T-helper 9 cell (primary cell): ENCODE results near the gene NEUROD1.

ENCODE experiments used
- DNase-seq: peaks from one replicate; pipeline ENCODE4 v3.0.0-alpha.2; 2020

The NEUROD1 gene

GRCh38 chr2:181632733-181633401 is 47.5 kb downstream of the NEUROD1 start:
- DNase-seq = no peak

DNA sequence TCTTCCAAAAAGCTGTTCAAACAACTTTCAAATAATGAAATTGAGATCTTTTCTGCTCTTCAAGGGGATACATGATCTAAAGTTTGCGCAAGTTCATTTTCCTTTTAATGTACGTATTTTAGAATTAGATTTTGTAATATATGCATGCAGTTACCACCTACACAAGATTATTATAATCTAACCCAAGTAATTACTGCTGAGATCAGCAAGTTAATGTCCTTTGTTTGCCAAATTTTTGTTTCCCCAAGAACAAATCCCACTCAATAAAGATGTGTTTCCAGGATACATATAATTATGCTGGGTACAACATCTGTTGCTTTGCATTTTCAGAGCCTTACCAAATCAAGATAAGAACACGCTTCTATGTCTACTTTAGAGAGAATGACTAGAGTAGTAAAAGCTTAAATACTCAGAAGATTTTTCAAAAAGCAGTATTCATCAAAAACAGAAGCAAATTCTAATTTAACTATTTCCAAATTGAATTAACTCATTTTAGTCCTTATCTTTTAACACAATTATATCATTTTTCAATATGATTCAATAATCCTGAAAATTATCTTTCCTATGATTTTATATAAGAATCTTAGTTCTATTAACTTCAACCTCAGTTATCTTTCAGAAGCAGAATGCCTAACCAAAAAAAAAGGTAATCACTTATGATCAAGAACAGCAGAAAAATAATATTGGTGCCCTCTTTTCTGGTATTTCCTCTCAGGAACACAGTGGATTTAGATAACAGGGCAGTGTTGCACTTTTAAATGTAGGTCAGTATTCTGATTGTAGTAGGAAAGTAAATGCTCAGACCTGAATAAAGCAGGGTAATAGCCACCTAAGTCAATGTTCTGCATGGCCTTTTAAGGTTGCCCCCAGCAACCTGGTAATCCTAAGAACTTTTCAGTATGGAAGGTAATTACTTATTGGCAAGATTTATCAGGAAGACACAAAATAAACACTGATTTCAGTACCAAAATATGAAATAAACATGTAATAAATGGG is 51.4 kb downstream of the NEUROD1 start:
- DNase-seq = no peak

GRCh38 chr2:181627545-181627944 is 52.8 kb downstream of the NEUROD1 start:
- DNase-seq = no peak

GRCh38 chr2:181626671-181627070 is 53.6 kb downstream of the NEUROD1 start:
- DNase-seq = no peak
